NCI-H2196 (cell line): ENCODE data around the gene B3GNT8.
"Not testable (repeated sequence)": the region's sequence is repeated elsewhere in the genome, so short reads cannot be mapped to it uniquely, and the experiment has no call there.

Experiments
- DNase-seq: peaks from one replicate; lab custom pipeline; 2025; ENCODE audit not compliant: unreplicated experiment; lab: John Stamatoyannopoulos, UW

B3GNT8 gene

DNA sequence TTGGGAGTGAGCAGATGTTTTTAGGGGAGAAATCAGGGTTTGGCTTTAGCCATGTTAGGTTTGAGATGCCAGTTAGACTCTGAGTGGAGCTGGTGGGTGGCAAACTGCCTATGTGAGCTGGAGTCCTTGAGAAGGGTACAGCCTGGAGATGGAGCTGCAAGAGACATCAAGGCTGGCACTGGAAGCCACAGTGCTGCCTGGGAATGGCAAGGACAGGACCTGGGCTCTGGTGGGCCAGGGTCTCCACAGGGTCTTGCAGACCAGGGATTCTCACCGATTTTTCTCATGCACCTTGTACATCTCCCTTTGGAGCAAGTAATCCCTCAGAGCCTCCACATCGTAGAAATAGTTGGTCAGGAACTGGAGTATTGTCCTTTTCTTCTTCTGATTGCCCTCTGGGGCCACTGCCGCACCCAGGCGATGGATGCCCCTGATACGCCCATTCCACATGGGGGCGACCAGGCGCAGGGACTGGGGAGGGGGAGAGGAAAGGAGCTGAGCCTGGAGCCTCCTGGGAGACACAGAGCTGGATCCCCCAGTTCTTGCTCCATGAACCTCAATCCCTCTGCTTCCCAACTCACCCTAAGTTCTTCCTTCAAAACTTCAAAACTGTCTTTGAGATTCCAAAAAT is 10.9 kb upstream of the B3GNT8 start:
- no peak for DNase-seq

DNA sequence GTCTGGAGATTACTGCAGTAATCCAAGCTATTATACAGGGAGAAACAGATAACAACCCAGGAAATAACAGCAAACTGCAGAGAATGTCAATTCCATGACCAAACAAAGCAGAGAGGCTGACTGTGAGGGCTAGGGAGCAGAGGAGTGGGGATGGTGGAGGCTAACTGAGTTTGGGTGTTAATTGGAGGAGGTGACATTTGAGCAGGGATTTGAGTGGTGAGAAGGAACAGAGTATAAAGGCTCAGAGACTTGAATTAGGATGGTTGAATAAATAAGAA is 9.4 kb upstream of the B3GNT8 start:
- no peak for DNase-seq

DNA sequence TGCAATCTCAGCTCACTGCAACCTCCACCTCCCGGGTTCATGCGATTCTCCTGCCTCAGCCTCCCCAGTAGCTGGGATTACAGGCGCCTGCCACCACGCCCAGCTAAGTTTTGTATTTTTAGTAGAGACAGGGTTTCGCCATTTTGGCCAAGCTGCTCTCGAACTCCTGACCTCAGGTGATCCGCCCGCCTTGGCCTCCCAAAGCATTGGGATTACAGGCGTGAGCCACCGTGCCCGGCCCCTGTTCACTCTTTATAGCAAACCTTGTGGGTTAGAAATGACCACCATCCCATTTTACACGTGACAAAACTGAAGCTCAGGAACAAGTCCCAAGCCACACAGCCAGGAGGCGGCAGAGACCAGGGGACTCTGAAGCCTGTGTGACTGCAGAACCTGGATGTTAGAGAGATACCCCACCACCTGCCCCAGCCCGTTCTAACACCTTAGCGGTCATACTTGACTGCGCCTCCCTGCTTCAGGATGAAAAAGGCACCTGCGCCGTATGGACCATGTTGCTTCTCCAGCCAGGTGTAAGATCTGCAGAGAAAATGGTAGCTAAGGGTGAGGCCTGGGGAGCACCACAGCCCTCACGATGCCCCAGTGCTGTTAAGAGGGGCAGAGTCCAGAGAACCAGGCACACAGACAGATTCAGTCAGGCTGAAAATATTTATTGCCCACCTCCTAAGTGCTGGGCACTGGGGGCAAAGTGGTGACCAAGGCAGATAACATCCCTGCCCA is 8.9 kb upstream of the B3GNT8 start:
- no peak for DNase-seq

DNA sequence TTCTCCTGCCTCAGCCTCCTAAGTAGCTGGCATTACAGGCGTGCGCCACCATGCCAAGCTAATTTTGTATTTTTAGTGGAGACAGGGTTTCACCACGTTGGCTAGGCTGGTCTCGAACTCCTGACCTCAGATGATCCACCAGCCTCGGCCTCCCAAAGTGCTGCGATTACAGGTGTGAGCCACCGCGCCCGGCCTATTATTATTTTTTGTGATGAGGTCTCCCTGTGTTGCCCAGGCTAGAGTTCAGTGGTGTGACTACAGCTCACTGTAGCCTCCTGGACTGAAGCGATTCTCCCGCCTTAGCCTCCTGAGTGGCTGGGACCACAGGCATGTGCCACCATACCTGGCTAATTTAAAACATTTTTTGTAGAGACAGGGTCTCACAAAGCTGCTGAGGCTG is 8.2 kb upstream of the B3GNT8 start:
- not testable (repeated sequence) for DNase-seq

DNA sequence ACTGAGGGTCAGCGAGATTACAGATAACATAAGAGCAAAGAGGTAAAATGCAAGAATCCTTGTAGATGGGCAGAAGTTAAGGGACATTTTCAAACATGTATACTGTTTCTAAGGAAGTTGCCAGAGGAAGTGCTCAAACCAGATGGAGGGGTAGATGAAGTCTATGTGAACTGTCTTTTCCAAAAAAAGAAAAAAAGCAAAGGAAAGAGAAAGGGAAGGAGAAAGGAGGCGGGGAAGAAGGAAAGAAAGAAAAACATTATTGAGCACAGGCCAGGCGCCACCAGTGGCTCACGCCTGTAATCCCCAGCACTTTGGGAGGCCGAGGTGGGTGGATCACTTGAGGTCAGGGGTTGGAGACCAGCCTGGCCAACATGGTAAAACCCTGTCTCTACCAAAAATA is 7.3 kb upstream of the B3GNT8 start:
- DNase-seq = no peak

DNA sequence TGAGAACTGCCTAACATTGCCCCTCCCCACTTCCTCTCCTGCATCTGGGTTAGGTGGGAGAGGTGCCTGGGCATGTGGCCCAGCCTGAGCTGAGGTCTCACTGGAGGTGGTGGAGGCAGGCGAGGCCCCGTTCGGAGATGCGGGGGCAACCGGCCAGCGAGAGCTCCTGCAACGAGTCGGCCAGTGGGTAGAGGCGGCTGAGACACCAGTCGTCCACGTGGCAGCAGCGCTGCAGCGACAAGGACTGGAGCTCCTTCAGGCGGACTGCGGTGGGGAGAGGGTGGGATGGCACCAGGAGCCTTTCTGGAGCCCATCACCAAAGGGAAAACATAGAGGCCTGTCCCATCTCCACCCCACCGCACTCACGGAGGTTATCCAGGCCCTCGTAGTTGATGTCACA is 6.0 kb upstream of the B3GNT8 start:
- DNase-seq = no peak

DNA sequence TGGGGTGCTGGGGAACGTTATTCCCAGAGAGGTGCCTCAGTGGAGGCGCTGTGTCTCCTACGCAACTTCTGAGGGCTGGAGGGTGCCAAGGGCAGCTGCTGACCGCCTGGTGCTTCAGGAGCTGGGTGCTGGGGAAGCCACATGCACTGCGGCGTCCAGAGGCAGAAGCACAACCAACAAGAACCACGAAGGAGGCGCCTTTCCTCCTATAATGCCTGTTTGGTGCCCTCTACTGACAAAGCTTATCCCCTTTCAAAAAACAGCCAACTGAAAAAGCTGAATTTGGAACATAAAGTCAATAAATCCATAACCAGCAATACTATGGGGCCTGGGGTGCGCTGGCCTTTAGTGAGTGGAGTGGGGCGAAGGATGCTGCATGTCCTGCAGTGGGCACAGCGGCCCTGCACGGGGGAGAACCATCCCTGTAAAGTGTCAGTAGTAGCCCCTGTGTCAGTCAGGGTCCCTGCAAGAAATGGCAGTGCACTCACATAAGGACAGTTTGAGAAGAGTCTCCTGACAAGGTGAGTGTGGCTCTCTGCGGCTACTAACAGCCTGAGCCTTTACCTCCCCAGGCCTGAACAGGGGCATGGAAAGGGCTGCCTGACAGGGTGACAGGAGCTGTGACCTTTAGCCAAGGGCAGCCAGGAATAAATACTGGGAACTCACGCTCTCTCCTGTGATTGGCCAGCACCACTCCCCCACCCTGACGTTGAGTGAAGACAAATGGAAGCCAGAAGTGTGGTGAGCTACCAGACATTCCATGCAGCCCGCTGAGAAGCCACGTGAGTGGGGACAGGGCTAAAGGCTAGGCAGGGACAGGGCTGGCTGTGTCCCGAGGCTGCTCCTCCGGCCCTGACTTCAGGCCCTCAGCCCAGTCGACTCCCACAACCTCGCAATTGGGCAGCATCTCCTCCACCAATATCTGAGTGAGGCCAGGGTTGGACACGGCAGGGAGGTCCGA is 4.5 kb upstream of the B3GNT8 start:
- DNase-seq = peak; percentile 42

DNA sequence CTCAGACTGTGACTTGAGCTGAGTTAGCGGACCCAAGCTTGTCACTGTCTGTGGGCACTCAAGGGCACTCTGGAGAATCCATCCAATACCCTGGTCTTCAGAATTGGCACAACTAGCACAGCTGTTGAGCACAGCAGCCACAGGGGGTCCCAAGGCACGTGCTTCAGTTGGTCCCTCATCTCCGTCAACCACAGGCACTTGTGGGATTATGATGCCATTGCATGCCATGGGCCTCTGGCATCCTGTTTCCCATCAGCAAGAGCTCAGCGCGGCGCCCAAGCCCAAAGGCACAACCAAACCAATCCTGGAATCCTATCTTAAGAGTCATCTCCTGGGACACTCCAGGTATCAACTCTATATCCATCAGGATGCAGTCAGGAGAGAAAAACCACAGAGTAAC is 3.7 kb upstream of the B3GNT8 start:
- no peak for DNase-seq

DNA sequence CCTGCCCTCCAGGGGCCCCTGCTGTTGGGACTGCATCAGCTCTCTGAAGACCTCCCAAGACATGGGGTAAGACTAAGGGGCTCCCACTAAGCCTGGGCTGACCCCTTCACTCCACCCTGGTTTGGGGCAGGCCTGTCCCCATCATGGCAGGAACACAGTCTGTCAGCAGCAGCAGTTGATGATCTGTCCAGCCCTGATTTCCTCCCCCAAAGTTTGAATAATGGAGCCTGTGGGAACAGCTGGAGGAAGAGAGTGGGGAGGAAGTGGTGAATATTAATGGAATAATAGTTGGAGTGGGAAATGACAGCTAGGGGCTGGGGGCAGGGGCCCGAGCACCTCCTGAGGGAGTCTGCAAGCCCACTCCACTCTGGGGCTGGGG is 1.3 kb upstream of the B3GNT8 start:
- DNase-seq = no peak

DNA sequence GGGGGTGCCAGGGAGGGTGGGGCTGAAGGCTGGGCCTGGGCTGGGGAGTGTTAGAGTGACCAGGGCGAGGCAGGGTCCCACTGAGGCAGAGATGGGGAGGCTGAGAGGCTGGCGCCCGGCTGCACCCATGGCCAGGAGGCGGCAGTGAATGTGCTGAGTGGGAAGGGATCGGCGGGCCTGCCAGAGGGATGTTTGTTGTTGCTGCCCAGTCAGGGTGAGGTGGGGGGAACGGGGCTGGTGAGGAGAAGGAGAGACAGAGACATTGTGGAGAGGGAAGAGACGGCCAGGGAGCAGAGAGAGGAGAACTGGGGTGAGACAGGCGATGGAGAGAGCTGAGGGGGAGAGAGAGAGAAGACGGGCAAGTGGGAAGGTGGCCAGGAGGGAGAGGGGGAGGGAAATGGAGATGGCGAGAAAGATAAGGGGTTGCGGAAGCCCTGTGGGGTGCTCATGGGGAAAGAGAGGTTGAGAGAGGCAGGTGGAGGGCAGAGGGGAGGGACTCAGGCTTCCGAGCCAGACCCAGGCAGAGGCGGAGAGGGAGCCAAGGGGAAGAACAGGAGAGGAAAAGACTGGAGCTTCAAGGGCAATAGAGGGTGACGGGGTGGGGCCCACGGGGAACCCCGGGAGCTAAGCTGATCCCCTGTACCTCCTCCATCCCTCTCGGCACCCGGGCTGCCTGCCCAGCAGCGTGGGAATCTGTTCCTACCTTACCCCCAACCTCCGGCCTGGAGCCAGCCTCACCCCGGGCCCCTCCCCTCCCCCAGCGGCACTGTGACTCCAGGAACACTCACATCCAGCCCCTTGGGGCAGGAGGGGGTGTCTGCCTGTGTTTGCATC is 690 bp upstream of the B3GNT8 start:
- peak; percentile 49 for DNase-seq

DNA sequence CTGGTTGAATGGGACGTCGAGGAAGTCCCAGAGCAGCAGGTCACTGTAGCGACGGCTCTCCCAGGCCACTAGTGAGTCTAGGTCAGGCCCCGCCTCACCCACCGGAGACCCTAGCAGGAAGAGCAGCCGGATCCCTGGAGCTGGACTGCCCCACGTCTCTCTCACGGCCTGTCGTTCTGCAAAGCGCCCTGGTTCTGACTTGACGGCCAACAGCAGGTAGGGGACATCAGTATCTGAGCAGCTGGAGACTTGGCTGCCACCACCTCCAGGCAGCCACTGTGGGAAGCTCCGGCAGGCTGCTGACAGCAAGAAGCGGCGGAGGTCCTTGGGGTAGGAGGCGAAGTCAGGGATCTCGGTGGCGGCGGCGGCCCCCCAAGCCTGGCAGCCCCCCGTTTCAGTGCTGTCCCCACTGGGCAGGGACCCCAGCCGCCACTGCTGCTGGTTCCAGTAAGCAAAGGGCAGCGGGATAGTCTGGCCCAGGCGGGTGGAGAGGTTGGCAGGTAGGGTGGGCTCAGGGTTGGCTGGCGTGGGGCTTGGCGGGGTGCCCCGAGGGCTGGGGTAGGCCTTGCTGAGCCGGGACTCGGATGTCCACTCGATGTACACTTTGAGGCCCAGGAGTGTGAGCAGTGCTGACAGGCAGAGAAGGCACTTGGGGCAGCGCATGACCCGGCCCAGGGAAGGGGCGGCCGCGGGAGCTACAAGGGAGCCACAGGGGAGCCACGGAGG is 895 bp downstream of the B3GNT8 start:
- no peak for DNase-seq

DNA sequence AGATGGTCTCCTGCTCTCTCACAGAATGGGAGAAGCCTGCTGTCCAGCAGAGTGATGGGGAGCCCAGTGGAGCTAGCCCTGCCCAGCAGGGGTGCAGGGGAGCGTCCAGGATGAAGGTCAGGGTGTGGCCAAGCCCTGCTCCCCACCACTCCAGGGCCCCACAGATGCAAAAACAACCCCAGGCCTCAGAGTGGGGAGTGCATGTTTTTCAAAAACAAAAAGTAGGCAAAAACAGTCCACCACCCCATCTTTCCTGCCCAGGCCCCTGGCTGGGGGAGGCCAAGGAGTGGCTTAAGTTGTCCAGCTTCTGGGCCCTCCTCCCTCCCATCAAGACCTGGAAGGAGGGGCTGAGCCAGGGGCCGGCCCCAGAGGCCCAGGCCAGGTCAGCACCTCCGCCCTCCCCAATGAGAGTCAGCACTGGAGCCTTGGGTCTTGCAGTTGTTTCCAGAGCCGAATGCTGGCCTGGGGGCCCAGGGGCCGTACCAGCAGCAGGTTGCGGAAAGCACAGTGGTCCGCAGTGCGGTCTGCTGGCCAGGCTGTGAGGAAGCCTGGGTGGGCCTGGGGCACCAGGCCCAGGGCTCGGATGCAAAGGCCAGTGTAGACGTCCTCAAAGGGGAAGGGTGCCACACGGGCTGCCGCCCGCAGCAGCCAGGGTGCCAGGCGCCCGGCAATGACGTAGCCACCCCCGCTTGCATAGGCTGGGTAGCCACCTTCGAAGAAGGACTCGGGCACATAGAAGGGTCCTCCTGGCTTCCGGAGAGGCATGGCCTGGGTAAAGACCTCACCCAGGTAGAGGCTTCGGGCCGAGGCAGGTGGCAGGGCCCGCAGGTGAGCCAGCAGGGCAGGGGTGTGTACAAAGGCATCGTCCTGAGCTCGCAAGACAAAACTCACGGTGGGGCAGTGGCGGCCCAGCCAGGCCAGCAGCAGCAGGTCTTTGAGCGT is 1.7 kb downstream of the B3GNT8 start:
- DNase-seq = no peak

DNA sequence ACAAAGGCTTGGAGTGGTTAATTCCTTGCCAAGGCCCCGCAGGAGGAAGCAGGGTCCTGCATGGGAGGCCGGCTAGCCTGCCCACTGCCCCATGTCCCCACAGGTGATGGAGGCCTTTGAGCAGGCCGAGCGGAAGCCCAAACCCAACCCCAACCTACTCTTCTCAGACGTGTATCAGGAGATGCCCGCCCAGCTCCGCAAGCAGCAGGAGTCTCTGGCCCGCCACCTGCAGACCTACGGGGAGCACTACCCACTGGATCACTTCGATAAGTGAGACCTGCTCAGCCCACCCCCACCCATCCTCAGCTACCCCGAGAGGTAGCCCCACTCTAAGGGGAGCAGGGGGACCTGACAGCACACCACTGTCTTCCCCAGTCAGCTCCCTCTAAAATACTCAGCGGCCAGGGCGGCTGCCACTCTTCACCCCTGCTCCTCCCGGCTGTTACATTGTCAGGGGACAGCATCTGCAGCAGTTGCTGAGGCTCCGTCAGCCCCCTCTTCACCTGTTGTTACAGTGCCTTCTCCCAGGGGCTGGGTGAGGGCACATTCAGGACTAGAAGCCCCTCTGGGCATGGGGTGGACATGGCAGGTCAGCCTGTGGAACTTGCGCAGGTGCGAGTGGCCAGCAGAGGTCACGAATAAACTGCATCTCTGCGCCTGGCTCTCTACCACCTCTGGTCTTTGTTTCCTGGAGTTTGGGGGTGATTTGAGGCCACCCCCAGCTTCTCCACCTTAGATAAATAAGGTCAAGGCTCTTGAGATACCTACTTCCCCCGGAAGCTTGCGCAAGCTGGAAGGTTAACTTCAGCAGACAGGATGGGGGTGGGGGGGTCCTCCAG is 2.6 kb downstream of the B3GNT8 start:
- DNase-seq = no peak

DNA sequence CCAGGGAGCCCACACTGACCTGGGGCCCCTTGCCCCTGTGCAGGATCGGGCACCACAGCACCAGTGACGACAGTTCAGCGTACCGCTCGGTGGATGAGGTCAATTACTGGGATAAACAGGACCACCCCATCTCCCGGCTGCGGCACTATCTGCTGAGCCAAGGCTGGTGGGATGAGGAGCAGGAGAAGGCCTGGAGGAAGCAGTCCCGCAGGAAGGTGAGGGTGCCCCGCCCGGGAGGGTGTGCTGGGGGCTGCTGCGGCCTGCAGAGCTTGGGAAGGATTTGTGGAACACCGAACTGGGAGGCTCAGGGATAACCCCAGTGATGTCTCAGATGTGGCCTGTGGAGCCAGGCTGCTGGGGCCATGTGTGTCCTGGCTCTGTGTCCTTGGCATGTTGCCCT is 4.2 kb downstream of the B3GNT8 start:
- no peak for DNase-seq

DNA sequence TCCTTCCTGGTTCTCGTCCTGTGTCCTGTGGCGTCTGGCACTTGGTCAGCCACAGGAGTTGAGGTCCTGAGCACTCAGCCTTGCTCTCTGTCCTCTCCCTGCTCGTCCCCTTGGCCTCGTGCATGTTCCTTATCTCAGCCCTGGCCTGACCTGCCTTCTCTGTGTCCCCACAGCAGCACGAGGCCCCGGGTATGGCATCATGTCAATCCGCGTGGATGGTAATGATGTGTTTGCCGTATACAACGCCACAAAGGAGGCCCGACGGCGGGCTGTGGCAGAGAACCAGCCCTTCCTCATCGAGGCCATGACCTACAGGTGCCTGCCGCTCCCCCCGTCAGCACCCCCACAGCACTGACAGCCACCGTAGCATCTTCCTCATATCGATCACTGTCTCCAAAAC is 4.7 kb downstream of the B3GNT8 start:
- DNase-seq = no peak

DNA sequence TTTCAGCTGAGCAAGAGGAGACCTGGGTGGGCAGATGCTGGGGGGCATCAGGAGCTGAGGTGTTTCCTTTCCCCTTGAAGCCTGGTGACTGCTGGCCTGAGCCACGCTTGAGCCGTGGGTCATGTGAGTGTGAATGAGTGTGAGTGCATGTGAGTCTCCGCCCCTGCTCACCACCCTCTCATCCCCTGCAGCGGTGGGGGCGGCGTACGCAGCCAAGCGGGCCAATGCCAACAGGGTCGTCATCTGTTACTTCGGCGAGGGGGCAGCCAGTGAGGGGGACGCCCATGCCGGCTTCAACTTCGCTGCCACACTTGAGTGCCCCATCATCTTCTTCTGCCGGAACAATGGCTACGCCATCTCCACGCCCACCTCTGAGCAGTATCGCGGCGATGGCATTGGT is 5.2 kb downstream of the B3GNT8 start:
- no peak for DNase-seq

DNA sequence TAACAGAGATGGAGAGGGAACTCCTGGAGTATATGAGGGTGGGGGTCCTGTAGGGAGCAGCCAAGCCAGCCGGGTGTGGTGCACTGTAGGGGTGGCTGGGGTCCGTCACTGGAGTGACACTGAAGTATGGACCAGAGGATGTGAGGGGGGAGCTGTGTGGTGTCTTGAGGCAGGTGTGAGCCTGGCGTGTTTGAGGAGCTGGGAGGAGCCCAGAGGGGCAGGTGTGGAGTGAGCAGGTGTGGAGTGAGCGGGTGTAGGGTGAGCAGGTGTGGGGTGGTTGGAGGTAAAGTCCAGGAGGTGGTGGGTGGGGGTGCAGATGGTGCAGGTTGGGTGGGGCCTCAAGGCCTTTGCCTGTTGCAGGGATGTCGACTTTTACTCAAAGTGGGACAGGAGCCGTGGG is 5.9 kb downstream of the B3GNT8 start:
- peak; percentile 69 for DNase-seq

DNA sequence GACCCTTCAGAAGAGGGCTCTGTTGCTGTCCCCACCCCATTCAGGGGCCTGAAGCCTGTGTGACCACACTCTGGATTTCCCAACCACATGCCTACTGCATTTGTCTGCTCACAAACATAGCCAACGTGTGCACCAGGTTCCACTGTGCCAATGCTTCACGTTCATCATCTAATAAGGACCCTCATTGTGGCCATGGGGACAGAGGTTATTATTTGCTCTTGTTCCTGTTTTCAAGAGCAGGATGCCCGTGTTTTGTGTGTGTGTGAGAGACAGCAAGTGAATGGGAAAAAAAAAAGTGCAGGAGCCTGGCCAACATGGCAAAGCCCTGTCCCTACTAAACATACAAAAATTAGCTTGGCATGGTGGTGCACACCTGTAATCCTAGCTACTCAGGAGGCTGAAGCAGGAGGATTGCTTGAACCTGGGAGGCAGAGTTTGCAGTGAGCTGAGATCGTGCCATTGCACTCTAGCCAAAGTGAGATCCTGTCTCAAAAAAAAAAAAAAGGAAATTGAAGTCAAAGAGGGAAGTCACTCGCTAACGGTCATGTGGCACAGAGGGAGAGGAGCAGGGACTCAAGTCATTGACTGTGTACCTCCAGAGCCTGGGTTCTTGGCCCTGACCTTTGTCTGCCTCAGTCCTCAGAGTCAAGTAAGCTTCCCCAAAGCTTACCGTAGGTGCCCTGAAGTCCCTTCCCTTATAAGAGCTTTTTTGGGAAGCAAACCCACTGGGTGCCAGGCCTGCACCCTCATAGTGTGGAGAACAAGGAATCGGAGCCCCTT is 6.9 kb downstream of the B3GNT8 start:
- DNase-seq = no peak
